GM18526 (cell line): ENCODE results near the gene DNAH7.

Experiments used
- POLR2A ChIP-seq: IDR thresholded peaks from 3 replicates; pipeline ENCODE4 v1.6.1; 2011; ENCODE audit not compliant: insufficient read length; ENCODE audit errors: extremely low read depth

DNAH7 gene

GRCh38 chr2:195925120-195925519 lies 143.5 kb downstream of the DNAH7 start:
- TF ChIP-seq POLR2A, result no peak

- TF ChIP-seq POLR2A, result no peak
Measured at GRCh38 chr2:195923889-195924288, 144.7 kb downstream of the DNAH7 start.

- TF ChIP-seq POLR2A, result no peak
Measured at GRCh38 chr2:195912079-195912478, 156.6 kb downstream of the DNAH7 start.

- no peak for TF ChIP-seq POLR2A
Measured at GRCh38 chr2:195910570-195910969, 158.1 kb downstream of the DNAH7 start.

GRCh38 chr2:195909926-195910325 lies 158.7 kb downstream of the DNAH7 start:
- TF ChIP-seq POLR2A, result no peak

- no peak for TF ChIP-seq POLR2A
Measured at GRCh38 chr2:195907474-195907873, 161.2 kb downstream of the DNAH7 start.

GRCh38 chr2:195903956-195904355 lies 164.7 kb downstream of the DNAH7 start:
- TF ChIP-seq POLR2A, result no peak

GRCh38 chr2:195902857-195903256 lies 165.8 kb downstream of the DNAH7 start:
- no peak for TF ChIP-seq POLR2A

GRCh38 chr2:195899226-195899625 lies 169.4 kb downstream of the DNAH7 start:
- no peak for TF ChIP-seq POLR2A

GRCh38 chr2:195898505-195899191 lies 170.0 kb downstream of the DNAH7 start:
- TF ChIP-seq POLR2A, result no peak

- TF ChIP-seq POLR2A, result no peak
Measured at GRCh38 chr2:195891081-195891480, 177.6 kb downstream of the DNAH7 start.

- TF ChIP-seq POLR2A, result no peak
Measured at GRCh38 chr2:195879153-195879552, 189.5 kb downstream of the DNAH7 start.

- TF ChIP-seq POLR2A, result no peak
Measured at GRCh38 chr2:195871326-195871725, 197.3 kb downstream of the DNAH7 start.

GRCh38 chr2:195864316-195864715 lies 204.3 kb downstream of the DNAH7 start:
- TF ChIP-seq POLR2A, result no peak

- TF ChIP-seq POLR2A, result no peak
Measured at GRCh38 chr2:195863564-195863963, 205.1 kb downstream of the DNAH7 start.

GRCh38 chr2:195863121-195863520 lies 205.5 kb downstream of the DNAH7 start:
- no peak for TF ChIP-seq POLR2A

GRCh38 chr2:195861821-195862220 lies 206.8 kb downstream of the DNAH7 start:
- TF ChIP-seq POLR2A, result no peak
